Neural crest cell (in vitro differentiated cells): ENCODE results near the gene SAPCD2. TPM values are rescaled to one million over a fixed set of nuclear protein-coding genes. Genes with fewer than 3 reads are reported as not detected.
"Not testable (repeated sequence)": the region's sequence is repeated elsewhere in the genome, so short reads cannot be mapped to it uniquely, and the experiment has no call there.

Experiments
- DNase-seq: peaks from one replicate; pipeline ENCODE4 v3.0.0; 2021; ENCODE audit warnings: low read depth, mixed read lengths, low spot score
- H3K27ac Mint-ChIP-seq: one replicate; pipeline ENCODE4 v1.8.0; 2021; ENCODE audit warnings: mild to moderate bottlenecking, mixed read lengths; ENCODE audit not compliant: unreplicated experiment
- H3K27me3 Mint-ChIP-seq: 2 replicates; pipeline ENCODE4 v1.8.0; 2021; ENCODE audit warnings: low read depth, mild to moderate bottlenecking, mixed read lengths
- H3K36me3 Mint-ChIP-seq: 2 replicates; pipeline ENCODE4 v1.8.0; 2021; ENCODE audit warnings: low read depth, mild to moderate bottlenecking, mixed read lengths
- H3K4me1 Mint-ChIP-seq: 2 replicates; pipeline ENCODE4 v1.8.0; 2021; ENCODE audit warnings: mixed read lengths
- H3K4me3 Mint-ChIP-seq: one replicate; pipeline ENCODE4 v1.8.0; 2021; ENCODE audit warnings: mild to moderate bottlenecking, mixed read lengths
- H3K9me3 Mint-ChIP-seq: 2 replicates; pipeline ENCODE4 v1.8.0; 2021; ENCODE audit warnings: mixed read lengths
- CTCF ChIP-seq: fragments of 200-600 bp; sonication (generic); conservative IDR thresholded peaks from 2 replicates; pipeline ENCODE4 v1.5.0; 2021; ENCODE audit warnings: antibody characterized with exemption, mild to moderate bottlenecking
- total RNA-seq: library from RNA; stranded (reverse); gene quantifications from 2 replicates; pipeline ENCODE4 v1.2.1, GENCODE V29; 2021

Gene SAPCD2
- total RNA-seq, 1 donor from 2014 or later = 31.1 TPM

- Mint-ChIP-seq H3K4me3 (no peak overlapping the region), H3K27me3 (peaks cover 9% of the 10 kb centered on the region), H3K9me3 (no peaks in the 10 kb centered on the region), H3K36me3 (no peaks in the 10 kb centered on the region), H3K27ac (no peak overlapping the region), H3K4me1 (peaks cover 3% of the 10 kb centered on the region)
- no peak for DNase-seq
- TF ChIP-seq CTCF = no peak
Measured at GRCh38 chr9:137064880-137065164, 5.5 kb downstream of the SAPCD2 start.

- peak; percentile 79 for DNase-seq
- H3K4me1 Mint-ChIP-seq = peaks cover 3% of the 10 kb centered on the region
- H3K27me3 Mint-ChIP-seq = peaks cover 9% of the 10 kb centered on the region
- no peak overlapping the region for H3K27ac Mint-ChIP-seq
- no peaks in the 10 kb centered on the region for H3K9me3 Mint-ChIP-seq
- peak; percentile 86 for TF ChIP-seq CTCF
- H3K4me3 Mint-ChIP-seq = no peak overlapping the region
- H3K36me3 Mint-ChIP-seq = no peaks in the 10 kb centered on the region
Measured at GRCh38 chr9:137064027-137064879, 6.1 kb downstream of the SAPCD2 start.

- H3K36me3 Mint-ChIP-seq = no peaks in the 10 kb centered on the region
Measured at GRCh38 chr9:137063311-137064026, 6.9 kb downstream of the SAPCD2 start.

GRCh38 chr9:137062798-137063197, 7.6 kb downstream of the SAPCD2 start:
- not testable (repeated sequence) for DNase-seq, H3K9me3 Mint-ChIP-seq, H3K4me1 Mint-ChIP-seq, H3K36me3 Mint-ChIP-seq, H3K27ac Mint-ChIP-seq, H3K4me3 Mint-ChIP-seq
- peaks cover 17% of the 10 kb centered on the region for H3K27me3 Mint-ChIP-seq

More at GRCh38 chr9:137063311-137064026, 6.9 kb downstream of the SAPCD2 start:
- Mint-ChIP-seq H3K27ac (no peak overlapping the region), H3K9me3 (no peaks in the 10 kb centered on the region), H3K4me3 (no peak overlapping the region), H3K27me3 (peaks cover 16% of the 10 kb centered on the region), H3K4me1 (peaks cover 3% of the 10 kb centered on the region)
- no peak for TF ChIP-seq CTCF
- no peak for DNase-seq

- Mint-ChIP-seq H3K9me3 (no peaks in the 10 kb centered on the region), H3K4me3 (no peak overlapping the region), H3K4me1 (no peaks in the 10 kb centered on the region), H3K27ac (no peak overlapping the region), H3K27me3 (peaks cover 20% of the 10 kb centered on the region), H3K36me3 (no peaks in the 10 kb centered on the region)
- TF ChIP-seq CTCF = no peak
- DNase-seq = no peak
Measured at GRCh38 chr9:137062384-137062783, 8.0 kb downstream of the SAPCD2 start.
